Caco-2 (cell line): ENCODE data around the gene GLYATL3. TPM values are rescaled to one million over a fixed set of nuclear protein-coding genes. Genes with fewer than 3 reads are reported as not detected.

ENCODE experiments used
- BruUV-seq: library from RNA; stranded (reverse); fragments of 400-500 nt; replicated peaks from 2 replicates; lab custom pipeline; 2021; lab: Mats Ljungman, UMichigan
- CTCF ChIA-PET: fragments of 300-600 bp; sonication (Branson Sonifier 250); formaldehyde crosslinking; loops from one replicate; lab custom pipeline; 2022; ENCODE audit warnings: antibody characterized with exemption; lab: Charles Lee
- POLR2A ChIA-PET: fragments of 300-600 bp; sonication (Branson Sonifier 250); formaldehyde crosslinking; loops from one replicate; lab custom pipeline; 2022; ENCODE audit warnings: antibody characterized with exemption; lab: Charles Lee
- DNase-seq, 2 experiments: peaks; one replicate each; pipeline versions ENCODE4 v3.0.0 to v3.0.0-alpha.2; 2020 to 2022
- H3K27me3 ChIP-seq: replicated peaks from 2 replicates; pipeline ENCODE4 v1.6.0; 2011; ENCODE audit warnings: low read length; ENCODE audit not compliant: control insufficient read depth, insufficient read depth
- H3K36me3 ChIP-seq: 2 replicates; pipeline ENCODE4 v1.5.1; 2011; ENCODE audit warnings: low read length; ENCODE audit not compliant: control insufficient read depth, insufficient read depth
- H3K4me1 ChIP-seq: fragments of 250-450 bp; sonication (Bioruptor Pico); 2 replicates; pipeline ENCODE4 v1.5.1; 2020; ENCODE audit warnings: mild to moderate bottlenecking
- H3K4me3 ChIP-seq: 2 replicates; pipeline ENCODE4 v1.5.1; 2011; ENCODE audit warnings: low read depth, mild to moderate bottlenecking, control low read depth, low read length
- H3K9me3 ChIP-seq: fragments of 250-450 bp; sonication (Bioruptor Pico); 2 replicates; pipeline ENCODE4 v1.5.1; 2020; ENCODE audit warnings: mild to moderate bottlenecking, moderate library complexity
- H3K27ac Mint-ChIP-seq: one replicate; pipeline ENCODE4 v1.8.0; 2022; ENCODE audit warnings: mixed read lengths; ENCODE audit not compliant: unreplicated experiment
- H3K27me3 Mint-ChIP-seq: one replicate; pipeline ENCODE4 v1.8.0; 2022; ENCODE audit warnings: mixed read lengths; ENCODE audit not compliant: insufficient read depth, unreplicated experiment
- H3K36me3 Mint-ChIP-seq: one replicate; pipeline ENCODE4 v1.8.0; 2022; ENCODE audit warnings: mild to moderate bottlenecking, mixed read lengths; ENCODE audit not compliant: insufficient read depth, unreplicated experiment
- H3K4me1 Mint-ChIP-seq: one replicate; pipeline ENCODE4 v1.8.0; 2022; ENCODE audit warnings: low read depth, mixed read lengths; ENCODE audit not compliant: unreplicated experiment
- H3K4me3 Mint-ChIP-seq: one replicate; pipeline ENCODE4 v1.8.0; 2022; ENCODE audit warnings: mild to moderate bottlenecking, moderate library complexity, mixed read lengths; ENCODE audit not compliant: unreplicated experiment
- H3K9me3 Mint-ChIP-seq: one replicate; pipeline ENCODE4 v1.8.0; 2022; ENCODE audit warnings: mixed read lengths; ENCODE audit not compliant: unreplicated experiment
- CTCF ChIP-seq, 2 experiments: fragments of 200-600 bp in 1 of 2; IDR thresholded peaks; 1 replicate in 1 of 2; 2 replicates in 1 of 2; pipeline versions ENCODE4 v1.5.1 to v1.8.0; 2011 to 2022; ENCODE audit warnings: antibody characterized with exemption in 1 of 2, control low read depth in 1 of 2, inconsistent platforms in 1 of 2, low read depth in 1 of 2, low read length in 1 of 2, mild to moderate bottlenecking in 1 of 2, moderate library complexity in 1 of 2; ENCODE audit not compliant: insufficient read depth in 1 of 2, severe bottlenecking in 1 of 2, unreplicated experiment in 1 of 2
- intact Hi-C: fragments of 100-400 bp; cut with micrococcal nuclease; formaldehyde crosslinking; loops from one replicate; pipeline ENCODE4 v1.10.0; 2022; ENCODE audit not compliant: unreplicated experiment
- total RNA-seq: library from RNA; stranded (reverse); gene quantifications from 2 replicates; pipeline ENCODE4 v1.2.3, GENCODE V29; 2022

GLYATL3 gene
- total RNA-seq, 1 experiment from 2014 or later: not detected

DNA sequence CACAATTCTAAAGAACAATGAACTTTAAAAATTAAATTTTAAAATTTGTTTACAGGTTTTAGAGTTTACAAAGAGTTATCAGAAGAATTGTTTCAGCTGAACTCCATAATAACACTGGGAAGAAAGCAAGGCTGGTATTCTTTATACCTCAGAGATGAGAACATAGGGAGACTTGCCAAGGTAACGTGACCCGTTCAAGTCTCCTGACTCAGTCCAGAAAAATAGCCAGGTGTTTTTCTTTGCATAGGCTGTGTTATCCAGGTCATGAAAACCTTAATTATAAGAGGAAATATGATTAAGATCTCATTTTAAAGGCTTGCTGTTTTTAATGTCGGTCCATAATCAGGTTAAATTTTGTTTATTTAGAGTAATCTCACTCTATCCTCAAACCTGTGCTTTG lies 42.2 kb downstream of the GLYATL3 start:
- Histone ChIP-seq H3K27me3 (no peaks in the 10 kb centered on the region), H3K4me1 (no peaks in the 10 kb centered on the region), H3K36me3 (no peaks in the 10 kb centered on the region), H3K9me3 (no peaks in the 10 kb centered on the region), H3K4me3 (no peak overlapping the region)
- Mint-ChIP-seq H3K4me3 (no peak overlapping the region), H3K27me3 (no peaks in the 10 kb centered on the region), H3K36me3 (no peaks in the 10 kb centered on the region), H3K4me1 (no peaks in the 10 kb centered on the region), H3K27ac (no peak overlapping the region), H3K9me3 (no peaks in the 10 kb centered on the region)
- intact Hi-C loops: no loop called here
- BruUV-seq: no TSS peak
- no peak for DNase-seq
- POLR2A ChIA-PET: no interaction called here
- no peak for TF ChIP-seq CTCF (IDR thresholded peaks at IDR 0.05; ENCODE audit: insufficient read depth in 1 of 2, low read depth in 1 of 2, low read length in 1 of 2, severe bottlenecking in 1 of 2, unreplicated experiment in 1 of 2)
- CTCF ChIA-PET: no interaction called here

- Mint-ChIP-seq H3K36me3 (no peaks in the 10 kb centered on the region), H3K4me3 (no peak overlapping the region), H3K27ac (no peak overlapping the region), H3K4me1 (no peaks in the 10 kb centered on the region), H3K9me3 (no peaks in the 10 kb centered on the region), H3K27me3 (no peaks in the 10 kb centered on the region)
- no peak for TF ChIP-seq CTCF (IDR thresholded peaks at IDR 0.05; ENCODE audit: insufficient read depth in 1 of 2, low read depth in 1 of 2, low read length in 1 of 2, severe bottlenecking in 1 of 2, unreplicated experiment in 1 of 2)
- intact Hi-C loops: no loop called here
- Histone ChIP-seq H3K9me3 (no peaks in the 10 kb centered on the region), H3K4me3 (no peak overlapping the region), H3K27me3 (no peaks in the 10 kb centered on the region), H3K4me1 (no peaks in the 10 kb centered on the region), H3K36me3 (no peaks in the 10 kb centered on the region)
- no peak for DNase-seq
- ChIA-PET CTCF (no interaction called here), POLR2A (no interaction called here)
- BruUV-seq: no TSS peak
Observed at GRCh38 chr6:49543087-49543858, 43.5 kb downstream of the GLYATL3 start.

GRCh38 chr6:49546331-49546730 lies 46.6 kb downstream of the GLYATL3 start:
- Mint-ChIP-seq H3K27me3 (no peaks in the 10 kb centered on the region), H3K4me1 (peaks cover 1% of the 10 kb centered on the region), H3K36me3 (no peaks in the 10 kb centered on the region), H3K9me3 (no peaks in the 10 kb centered on the region), H3K27ac (no peak overlapping the region), H3K4me3 (no peak overlapping the region)
- no peak for TF ChIP-seq CTCF (IDR thresholded peaks at IDR 0.05; ENCODE audit: insufficient read depth in 1 of 2, low read depth in 1 of 2, low read length in 1 of 2, severe bottlenecking in 1 of 2, unreplicated experiment in 1 of 2)
- Histone ChIP-seq H3K4me1 (no peaks in the 10 kb centered on the region), H3K27me3 (no peaks in the 10 kb centered on the region), H3K36me3 (no peaks in the 10 kb centered on the region), H3K9me3 (no peaks in the 10 kb centered on the region), H3K4me3 (no peak overlapping the region)
- BruUV-seq: no TSS peak
- POLR2A ChIA-PET: no interaction called here
- DNase-seq: no peak
- CTCF ChIA-PET: no interaction called here
- intact Hi-C loops: no loop called here
